ENCODE measurements around the gene ALX3.

The ALX3 gene

DNA sequence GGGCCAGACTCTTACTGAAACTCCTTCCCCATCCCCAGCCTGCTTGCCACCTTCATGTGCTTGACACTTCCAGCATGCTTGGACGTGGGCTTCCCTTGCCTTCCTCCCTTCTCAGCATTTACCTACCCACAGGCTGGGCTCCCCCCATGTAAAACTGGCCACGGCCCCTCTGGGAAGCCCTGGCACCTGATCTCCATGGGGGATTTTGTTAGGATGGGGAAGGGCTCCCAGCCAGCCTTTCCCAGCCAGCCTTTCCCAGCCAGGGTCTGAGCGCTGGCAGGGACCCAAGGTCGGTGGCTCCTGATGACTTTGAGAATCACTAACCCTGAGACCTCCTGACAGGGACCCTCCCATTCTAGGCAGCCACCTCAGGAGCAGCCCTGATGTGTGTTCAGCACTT lies 6.7 kb downstream of the ALX3 start:
- DNase-seq: no peak

DNA sequence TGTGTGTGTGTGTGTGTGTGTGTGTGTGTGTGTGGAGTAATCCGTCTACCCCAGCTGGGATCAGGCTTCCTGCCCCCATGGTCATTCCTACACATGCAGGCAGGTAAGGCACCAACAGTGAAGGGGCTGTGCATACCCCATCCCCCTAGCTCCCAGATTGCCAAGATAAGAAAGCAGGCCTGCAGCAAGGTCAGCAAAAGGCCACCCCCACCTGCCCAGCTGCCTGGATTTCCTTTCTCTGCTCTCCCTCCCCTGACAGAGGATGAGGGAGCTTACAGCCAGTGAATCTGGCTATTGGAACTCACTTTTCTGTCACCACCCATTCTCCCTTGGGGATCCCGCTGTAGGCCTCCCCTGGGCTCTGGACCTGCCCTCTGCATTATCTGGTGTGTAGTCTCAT lies 7.9 kb downstream of the ALX3 start:
- DNase-seq: no peak

DNA sequence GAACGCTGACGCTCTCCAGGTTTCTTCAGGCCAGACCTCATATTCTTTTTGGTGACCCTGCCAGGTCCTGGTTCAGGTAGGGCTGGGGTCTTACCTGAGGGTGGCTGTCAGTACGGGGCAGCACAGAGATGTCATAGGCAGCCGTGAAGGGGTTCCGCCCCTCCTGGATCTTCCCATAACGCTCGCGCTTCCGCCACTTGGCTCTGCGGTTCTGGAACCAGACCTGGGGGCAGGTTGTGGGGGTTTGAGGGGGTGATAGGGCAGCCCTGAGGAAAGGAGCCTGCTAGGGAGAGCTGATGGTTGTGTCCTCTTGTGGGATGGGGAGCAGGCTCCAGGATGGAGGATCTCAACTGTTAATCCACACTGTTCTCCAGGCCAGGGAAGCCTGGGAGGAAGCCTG lies 9.1 kb downstream of the ALX3 start:
- no peak for DNase-seq

DNA sequence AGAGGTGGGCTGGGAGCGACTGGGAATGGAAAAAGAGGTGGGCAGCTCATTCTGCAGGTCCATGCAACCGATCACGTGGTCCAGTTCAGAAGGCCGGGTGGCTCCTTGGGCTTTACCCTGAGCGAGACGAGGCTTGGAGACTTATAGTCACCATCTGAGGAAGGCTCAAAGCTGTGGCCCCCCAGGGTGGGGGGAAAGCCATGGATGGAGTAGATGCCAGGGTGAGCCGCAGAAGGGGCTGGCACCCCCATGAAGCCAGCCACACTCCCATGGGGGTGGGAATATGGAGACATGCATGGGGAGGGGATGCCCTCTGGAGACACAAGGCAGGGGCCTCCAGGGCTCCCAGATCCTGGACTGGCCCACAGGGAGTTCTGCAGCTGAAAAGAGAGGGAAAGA lies 9.8 kb downstream of the ALX3 start:
- DNase-seq: no peak

DNA sequence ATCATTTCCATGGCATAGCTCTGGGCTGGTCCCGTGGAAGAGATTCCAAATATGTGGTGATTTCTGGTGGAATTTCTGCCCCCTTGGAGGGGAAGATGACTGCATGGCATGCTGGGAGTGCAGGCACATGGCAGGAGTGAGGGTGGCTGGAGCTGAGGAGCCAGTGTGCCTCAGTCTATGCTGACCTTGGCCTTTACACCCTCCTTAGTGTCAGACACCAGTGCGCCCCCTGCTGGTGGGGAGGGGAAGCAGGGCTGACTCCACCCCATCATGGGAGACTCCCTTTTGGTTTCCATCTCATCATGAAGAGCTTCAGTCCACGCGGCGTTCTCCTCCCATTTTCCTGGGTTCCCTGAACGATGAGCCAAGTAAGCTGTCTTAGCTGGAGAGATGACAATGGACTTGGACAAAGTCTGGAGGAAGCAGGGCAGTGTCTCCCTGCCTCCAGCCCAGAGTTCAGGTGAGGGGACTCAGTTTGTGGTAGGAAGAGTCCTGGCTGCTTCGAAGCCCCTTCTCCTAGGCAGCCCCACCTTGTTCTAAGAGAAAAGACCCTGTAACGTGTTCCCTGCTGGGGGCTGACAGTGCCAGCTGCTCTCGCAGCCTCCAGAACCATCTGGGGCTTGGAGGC lies 10.3 kb downstream of the ALX3 start:
- peak; percentile 25 for DNase-seq

DNA sequence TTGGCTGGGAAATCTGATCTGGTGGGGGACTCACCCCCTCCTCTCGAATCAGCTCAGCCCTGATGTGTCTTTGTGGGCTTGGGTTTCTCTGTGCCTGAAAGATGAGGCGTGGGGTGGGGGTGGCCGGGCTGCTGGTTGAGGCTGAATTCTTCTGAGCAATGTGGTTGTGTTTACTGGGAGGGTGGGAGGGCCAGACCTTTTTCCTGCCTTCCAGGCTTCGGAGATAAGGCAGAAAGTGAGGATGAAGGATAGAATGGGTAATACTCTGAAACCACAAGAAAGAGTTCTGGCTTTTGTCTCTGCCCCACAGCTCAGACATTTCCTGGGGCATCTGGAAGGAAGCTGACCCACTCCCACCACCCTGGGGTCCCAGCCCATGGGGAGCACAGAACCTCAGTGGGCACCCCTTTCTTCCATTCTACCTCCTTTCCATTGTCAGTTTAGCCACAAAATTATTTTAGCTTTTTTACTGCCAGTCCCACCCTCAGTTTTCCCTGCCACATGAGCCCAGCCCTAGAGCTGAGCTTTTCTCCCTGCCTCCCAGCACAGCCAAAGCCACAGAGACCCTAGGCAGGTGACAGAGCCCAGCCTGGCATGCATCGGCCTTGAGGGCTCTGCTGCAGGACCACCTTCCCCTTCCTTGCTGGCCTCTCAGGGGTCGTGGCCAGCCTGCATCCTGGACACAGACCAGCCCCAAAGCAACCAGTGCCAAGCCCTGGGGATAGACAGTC lies 11.2 kb downstream of the ALX3 start:
- DNase-seq: peak; percentile 59

DNA sequence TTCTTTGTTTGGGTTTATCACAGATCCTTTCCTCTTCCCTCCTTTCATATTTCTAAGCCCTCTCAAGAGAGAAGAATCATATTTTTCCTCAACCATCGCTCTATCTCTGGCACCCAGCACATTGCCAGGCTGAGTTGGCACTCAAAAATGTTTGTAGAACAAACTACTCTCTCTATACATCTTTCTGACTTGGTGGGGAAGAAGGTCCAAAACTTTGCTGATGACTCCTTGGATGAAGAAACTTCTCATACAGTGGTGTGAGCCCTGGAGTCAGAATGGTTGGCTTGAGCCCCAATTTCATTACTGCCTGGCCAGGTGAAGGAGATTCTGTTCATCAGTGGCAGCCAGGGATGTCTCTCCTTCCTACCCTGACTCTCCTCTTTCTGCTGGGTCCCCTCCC lies 11.9 kb downstream of the ALX3 start:
- DNase-seq: no peak

DNA sequence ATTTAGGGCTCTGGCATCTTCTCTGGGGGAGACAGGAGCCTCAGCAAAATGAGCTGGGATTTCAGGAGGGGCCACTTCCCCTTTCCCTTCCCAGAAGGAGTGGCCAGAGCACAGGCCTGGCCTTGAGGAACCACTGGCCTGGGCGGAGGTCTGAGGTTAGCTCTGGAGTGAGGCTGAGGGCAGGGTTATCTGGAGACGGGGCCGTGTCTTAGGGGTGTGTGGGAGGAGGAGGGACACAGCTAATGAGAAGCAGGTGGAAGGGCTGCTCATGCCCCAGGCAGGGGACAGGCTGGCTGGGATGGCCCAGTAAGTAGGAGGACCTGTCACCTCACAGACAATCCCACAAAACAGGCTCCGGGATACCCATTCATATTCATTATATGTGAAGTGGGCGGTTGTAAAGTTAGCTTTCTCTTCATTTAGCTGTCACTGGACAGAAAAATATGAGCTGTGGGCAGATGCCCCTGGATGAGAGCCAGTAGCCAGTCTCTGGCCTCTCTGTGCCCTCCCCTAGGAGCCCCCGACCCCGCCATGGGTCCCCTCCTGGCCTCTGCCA lies 12.4 kb downstream of the ALX3 start:
- DNase-seq: no peak

DNA sequence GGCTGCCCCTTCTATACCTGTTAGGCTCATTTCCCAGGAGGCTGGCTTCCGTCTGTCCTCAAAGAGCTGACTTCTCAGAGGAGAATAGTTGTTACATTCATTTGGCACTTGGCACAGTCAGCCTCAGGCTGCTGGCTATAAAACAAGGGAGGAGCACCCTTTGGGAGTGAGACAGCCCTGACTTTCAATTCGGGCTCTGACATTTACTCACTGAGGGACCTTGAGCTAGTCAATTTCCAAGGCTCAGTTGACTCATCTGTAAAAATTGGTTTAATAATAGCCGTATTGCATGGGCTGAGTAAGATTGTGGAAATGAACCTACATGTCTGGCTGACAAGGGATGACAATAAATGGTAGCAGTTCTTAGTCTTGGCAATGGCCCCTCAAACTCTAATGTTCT lies 13.7 kb downstream of the ALX3 start:
- peak; percentile 87 for DNase-seq

DNA sequence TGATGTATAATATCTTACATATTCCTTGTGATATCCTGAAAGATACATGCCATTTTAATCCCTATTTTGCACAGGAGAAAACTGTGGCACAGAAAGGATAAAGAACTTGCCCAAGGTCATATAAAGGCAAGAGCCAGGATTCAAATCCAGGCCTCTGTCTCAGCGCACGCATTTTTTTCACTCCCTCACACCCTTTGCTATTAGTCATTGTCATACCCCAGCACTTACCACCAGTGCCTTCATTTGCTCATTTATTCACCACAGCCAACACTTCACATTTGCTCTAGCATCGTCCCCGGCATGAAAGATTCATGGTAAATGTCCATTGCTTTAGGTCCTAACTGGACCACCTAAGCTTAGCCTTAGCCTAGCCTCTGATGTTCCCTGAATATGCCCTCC lies 14.2 kb downstream of the ALX3 start:
- peak; percentile 36 for DNase-seq

DNA sequence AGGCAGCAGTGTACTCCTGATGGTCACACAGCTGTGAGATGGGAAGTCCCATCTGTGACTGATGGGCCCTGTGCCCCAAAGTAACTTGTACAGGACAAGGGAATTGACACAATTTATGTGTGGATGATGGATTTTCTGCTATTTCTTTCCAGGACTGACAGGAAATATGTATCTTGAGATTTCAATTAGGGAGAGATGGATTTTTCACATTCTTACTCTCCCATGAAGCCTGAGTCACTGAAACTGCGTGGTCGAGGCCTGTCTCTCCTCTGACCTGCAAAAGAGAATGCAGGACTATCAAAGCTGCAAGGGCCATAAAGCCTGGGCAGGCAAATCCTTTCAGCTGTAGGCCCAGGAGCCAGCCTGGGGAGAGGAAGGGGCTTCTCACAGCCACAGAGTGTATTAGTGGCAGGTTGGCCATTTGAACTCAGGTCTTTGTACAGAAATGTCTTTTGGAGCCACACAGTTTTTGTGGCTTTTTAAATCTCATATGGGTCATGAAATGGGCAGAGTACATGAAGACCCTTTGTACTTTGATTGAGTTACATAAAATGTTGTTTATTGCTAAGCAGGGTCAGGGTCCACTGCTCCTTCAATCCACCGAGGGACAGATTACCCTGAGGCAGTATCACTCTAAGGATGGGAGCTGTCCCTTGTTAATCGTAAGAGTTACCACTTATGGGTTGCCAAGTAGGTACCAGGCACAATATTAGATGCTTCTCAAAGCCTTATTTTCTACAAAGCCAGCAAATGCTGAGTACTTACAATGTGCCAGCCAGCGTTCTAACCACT lies 14.8 kb downstream of the ALX3 start:
- peak; percentile 71 for DNase-seq

DNA sequence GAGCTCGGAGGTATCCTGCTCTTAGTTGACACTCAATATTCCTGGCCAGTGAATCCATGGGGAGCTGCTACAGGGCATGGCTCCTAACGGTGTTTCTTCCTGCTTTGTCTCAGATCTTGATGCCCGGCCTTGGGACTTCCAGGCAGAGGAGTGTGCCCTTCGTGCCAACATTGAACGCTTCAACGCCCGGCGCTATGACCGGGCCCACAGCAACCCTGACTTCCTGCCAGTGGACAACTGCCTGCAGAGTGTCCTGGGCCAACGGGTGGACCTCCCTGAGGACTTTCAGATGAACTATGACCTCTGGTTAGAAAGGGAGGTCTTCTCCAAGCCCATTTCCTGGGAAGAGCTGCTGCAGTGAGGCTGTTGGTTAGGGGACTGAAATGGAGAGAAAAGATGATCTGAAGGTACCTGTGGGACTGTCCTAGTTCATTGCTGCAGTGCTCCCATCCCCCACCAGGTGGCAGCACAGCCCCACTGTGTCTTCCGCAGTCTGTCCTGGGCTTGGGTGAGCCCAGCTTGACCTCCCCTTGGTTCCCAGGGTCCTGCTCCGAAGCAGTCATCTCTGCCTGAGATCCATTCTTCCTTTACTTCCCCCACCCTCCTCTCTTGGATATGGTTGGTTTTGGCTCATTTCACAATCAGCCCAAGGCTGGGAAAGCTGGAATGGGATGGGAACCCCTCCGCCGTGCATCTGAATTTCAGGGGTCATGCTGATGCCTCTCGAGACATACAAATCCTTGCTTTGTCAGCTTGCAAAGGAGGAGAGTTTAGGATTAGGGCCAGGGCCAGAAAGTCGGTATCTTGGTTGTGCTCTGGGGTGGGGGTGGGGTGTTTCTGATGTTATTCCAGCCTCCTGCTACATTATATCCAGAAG lies 16.7 kb downstream of the ALX3 start:
- DNase-seq: peak; percentile 34

DNA sequence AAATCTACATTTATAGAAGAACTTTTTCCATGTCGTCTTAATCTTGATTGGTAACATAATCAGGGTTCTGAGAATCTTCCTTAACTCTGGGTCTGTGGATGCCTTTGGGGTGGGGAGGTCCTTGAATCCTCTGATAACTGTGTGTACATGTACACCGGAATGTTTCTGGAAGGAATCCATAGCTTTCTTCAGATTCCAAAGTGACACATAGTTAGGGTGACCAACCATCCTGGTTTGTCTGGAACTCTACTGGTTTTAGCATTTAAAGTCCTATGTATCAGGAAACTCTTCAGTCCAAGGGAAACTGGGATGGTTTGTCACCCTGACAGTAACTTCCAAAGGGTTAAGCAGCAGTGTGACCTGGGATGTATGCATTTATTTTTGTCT lies 19.2 kb downstream of the ALX3 start:
- peak; percentile 55 for DNase-seq

DNA sequence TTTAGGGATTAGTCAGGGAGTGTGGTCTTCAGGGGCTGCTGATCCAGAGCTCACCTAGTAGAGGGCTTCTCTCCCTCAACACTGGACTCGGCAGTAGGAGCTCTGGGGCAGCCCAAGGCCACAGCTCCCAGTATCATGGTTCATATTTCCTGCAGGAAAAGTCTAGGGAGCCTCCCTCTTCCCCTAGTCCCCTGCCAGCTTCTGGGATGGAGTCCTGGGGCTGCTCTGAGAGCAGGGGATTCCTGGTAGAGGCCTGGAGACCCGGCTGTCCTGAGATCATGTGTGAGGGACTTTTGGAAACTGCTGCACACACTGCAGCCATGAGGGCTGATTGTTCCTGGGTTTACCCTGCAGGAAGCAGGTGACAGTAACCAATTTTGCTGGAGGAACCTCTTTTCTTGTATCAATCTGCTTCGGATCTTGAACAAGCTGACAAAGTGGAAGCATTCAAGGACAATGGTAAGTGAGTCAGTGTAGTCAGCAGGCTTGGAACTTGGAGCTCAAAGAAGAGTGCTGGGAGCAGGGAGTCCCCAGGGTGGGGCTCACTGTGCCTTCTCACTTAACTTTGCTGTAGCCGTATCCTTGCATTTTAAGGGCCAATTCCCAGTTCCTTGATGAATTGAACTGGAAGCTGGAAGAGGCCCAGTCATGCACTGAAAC lies 19.7 kb downstream of the ALX3 start:
- no peak for DNase-seq

DNA sequence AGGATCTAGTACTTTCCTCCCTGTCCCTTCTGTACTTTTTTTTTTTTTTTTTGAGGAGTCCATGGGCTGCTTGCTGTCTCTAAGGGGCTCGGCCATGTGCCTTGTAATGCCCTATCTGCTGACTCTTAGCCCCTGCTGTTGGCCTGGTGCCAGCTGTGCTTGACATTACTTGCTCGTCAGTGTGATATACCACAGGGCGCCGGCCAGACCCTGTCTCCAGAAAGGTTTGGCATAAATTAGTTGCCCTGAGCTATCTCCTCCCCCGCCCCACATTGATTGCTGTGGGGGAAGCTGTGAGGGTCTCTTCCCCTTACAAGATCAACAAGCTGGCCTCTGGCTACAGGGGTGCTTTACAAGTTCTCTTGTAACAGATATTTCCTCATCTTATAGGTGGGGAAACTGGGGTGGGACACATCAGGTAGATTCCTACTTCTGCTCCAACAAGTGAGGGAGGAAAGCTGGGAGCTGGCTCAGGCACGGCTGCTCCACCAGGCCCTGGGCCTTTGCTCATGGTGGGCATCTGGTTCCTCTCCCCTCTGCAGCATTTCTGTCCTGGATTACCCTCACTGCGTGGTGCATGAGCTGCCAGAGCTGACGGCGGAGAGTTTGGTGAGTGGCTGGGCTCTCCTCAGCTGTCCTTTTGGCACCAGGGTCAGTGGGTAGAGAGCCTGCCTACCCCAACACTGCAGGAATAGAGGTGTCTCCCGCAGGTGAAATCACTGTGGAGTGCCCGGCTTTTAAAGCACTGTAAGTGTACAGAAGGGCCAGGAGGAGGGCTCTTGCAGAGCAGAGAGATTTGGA lies 20.5 kb downstream of the ALX3 start:
- no peak for DNase-seq

DNA sequence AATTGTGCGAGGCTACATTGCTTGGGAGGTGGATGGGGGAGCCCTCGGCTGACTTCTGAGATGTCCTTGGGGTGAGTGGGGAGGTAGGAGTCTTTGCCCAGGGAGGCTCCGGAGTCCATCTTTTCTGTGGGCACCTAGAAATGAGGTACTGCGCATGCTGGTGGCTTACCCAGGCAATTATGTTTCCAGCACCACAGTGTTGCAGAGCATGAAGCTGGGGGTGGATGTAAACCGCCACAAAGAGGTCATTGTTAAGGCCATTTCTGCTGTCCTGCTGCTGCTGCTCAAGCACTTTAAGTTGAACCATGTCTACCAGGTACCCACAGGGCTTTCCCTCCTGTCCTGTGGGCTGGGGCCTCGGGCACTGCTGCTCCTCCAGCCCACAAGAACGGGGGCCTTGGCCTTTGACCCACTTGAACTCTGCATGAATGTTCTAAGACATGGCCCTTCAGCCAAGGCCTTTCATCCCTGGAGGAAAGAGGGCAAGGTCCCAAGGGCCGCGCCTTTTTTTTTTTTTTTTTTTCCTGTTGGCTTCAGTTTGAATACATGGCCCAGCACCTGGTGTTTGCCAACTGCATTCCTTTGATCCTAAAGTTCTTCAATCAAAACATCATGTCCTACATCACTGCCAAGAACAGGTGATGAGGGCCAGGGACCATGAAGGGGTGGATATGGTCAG lies 21.4 kb downstream of the ALX3 start:
- DNase-seq: no peak

DNA sequence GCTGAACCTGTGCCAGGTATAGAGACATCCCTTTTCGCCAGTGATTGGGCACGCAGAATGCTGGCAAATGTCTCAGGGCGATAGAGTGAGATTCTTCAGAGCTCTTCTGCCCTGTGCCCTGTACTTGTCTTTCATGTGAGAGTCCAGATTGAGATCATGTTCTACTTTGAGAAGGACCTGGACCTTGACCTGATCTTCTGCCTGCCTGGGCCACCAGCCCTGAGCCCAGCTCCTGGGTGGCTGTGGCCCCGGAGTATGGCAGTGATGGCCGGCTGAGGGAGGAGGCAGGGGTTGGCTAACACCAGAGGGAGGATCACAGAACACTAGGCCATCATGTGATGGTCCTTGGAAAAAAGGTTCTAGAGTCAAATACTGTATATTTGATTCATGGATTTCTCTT lies 22.2 kb downstream of the ALX3 start:
- no peak for DNase-seq

DNA sequence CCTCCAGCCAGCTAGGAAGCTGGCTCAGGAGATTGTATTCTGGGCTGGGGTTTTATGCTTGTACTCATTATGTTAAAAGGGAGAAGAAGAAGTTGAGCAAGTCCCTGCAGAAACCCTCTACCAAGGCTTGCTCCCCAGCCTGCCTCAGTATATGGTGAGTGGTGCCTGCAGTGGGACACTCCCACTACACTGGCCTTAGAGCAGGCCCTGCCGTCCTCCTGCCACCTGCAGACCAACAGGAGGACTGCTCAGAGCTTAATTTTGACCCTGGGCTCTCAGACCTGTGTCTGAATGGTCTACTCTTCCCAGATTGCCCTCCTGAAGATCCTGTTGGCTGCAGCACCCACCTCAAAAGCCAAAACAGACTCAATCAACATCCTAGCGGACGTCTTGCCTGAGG lies 23.0 kb downstream of the ALX3 start:
- no peak for DNase-seq

DNA sequence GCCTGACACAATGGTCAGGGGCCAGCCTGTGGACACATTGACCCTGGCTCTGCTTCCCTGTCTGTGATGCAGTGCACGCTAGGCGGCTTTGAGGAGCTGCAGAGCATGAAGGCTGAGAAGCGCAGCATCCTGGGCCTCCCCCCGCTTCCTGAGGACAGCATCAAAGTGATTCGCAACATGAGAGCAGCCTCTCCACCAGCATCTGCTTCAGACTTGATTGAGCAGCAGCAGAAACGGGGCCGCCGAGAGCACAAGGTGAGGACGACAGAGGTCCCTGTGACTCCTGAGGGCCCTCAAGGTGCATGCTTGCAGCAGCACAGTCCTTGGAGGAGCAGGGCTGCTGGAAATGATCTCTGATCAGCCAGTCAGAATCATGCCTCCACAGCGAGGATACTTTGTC lies 27.5 kb downstream of the ALX3 start:
- no peak for DNase-seq

DNA sequence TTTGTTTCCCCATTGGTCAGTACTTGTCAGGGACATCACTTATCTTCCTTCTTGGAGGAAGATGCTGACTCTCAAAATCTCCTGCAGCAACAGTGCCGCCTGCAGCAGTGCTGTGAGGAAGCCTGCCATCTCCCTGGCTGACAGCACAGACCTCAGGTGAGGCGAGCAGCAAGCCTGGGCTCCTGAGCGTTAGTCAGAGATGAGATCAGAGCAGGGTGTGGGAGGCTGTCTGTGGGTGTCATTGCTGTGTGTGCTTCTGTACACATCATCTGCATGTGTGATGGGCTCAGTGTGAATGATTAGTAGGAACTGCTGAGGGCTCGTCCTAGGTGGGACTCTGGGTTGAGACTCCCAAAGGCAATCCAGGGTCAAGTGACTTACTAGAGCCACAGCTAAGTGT lies 29.9 kb downstream of the ALX3 start:
- no peak for DNase-seq

DNA sequence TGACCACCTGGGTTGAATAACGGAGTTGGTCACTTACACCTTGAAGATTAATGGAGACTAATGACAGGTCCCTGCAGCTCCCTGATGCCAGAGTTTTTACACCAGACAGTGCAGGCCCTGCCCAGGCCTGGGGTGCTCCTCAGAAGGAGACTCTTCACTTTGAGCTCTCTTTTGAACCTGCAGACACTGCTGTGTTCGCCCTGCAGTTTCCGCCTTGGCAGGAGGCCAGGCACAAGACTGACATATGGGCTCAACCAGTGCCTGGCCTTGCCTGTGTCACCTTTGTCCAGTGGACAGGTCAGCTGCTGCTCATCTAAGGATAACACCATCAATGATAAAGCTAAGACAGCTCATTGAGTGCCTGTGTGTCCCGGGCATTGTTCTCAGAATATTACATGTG lies 30.8 kb downstream of the ALX3 start:
- DNase-seq: no peak
